Liver (tissue), 9 donors: Measurements from ENCODE around the gene TRIM56. TPM values are rescaled to one million over a fixed set of nuclear protein-coding genes. Genes with fewer than 3 reads are reported as not detected.
"Not testable (repeated sequence)": the region's sequence is repeated elsewhere in the genome, so short reads cannot be mapped to it uniquely, and the experiment has no call there.

ENCODE experiments used
- DNase-seq: peaks from one replicate; pipeline ENCODE4 v3.0.0-alpha.2; 2017; ENCODE audit warnings: low spot score
- H3K27ac ChIP-seq, 2 donors: one replicate each; pipeline ENCODE4 v1.7.0; 2013; ENCODE audit warnings: inconsistent platforms in 2 of 2, low read length in 2 of 2, control low read depth in 1 of 2, low read depth in 1 of 2, mild to moderate bottlenecking in 1 of 2
- H3K27me3 ChIP-seq, 4 donors: one replicate each; pipeline versions ENCODE4 v1.6.1 to v1.7.0; 2013; ENCODE audit warnings: low read length in 3 of 4, inconsistent platforms in 1 of 4, mild to moderate bottlenecking in 1 of 4, moderate library complexity in 1 of 4; ENCODE audit not compliant: control insufficient read depth in 4 of 4, insufficient read depth in 4 of 4
- H3K36me3 ChIP-seq, 4 donors: one replicate each; pipeline versions ENCODE4 v1.6.1 to v1.7.0; 2013; ENCODE audit warnings: low read length in 3 of 4, mild to moderate bottlenecking in 3 of 4, low read depth in 1 of 4, moderate library complexity in 1 of 4; ENCODE audit not compliant: control insufficient read depth in 4 of 4, insufficient read depth in 3 of 4
- H3K4me1 ChIP-seq, 4 donors: one replicate each; pipeline versions ENCODE4 v1.6.1 to v1.7.0; 2013; ENCODE audit warnings: low read length in 3 of 4, mild to moderate bottlenecking in 3 of 4, moderate library complexity in 1 of 4; ENCODE audit not compliant: control insufficient read depth in 4 of 4, insufficient read depth in 4 of 4
- H3K4me3 ChIP-seq, 3 donors: one replicate each; pipeline versions ENCODE4 v1.6.1 to v1.7.0; 2013; ENCODE audit warnings: low read length in 3 of 3, control low read depth in 1 of 3, low read depth in 1 of 3, mild to moderate bottlenecking in 1 of 3
- H3K9ac ChIP-seq, 2 donors: one replicate each; pipeline ENCODE4 v1.7.0; 2013; ENCODE audit warnings: low read length in 2 of 2, mild to moderate bottlenecking in 2 of 2, moderate library complexity in 2 of 2, control low read depth in 1 of 2, low read depth in 1 of 2
- H3K9me3 ChIP-seq, 4 donors: one replicate each; pipeline versions ENCODE4 v1.6.1 to v1.7.0; 2013; ENCODE audit warnings: low read length in 3 of 4; ENCODE audit not compliant: control insufficient read depth in 4 of 4
- FOXA2 ChIP-seq: IDR thresholded peaks from 2 replicates; pipeline ENCODE4 v1.6.1; 2016; ENCODE audit warnings: antibody characterized with exemption
- GABPA ChIP-seq, 2 donors: IDR thresholded peaks in 1 of 2; conservative IDR thresholded peaks in 1 of 2; 2 replicates each; pipeline ENCODE4 v1.6.1; 2016; ENCODE audit warnings: antibody characterized with exemption in 2 of 2, mild to moderate bottlenecking in 1 of 2, moderate library complexity in 1 of 2
- HNF4A ChIP-seq, 2 donors: conservative IDR thresholded peaks; 2 replicates each; pipeline ENCODE4 v1.6.1; 2016; ENCODE audit warnings: antibody characterized with exemption in 2 of 2, mild to moderate bottlenecking in 2 of 2
- HNF4G ChIP-seq: IDR thresholded peaks from 2 replicates; pipeline ENCODE4 v1.6.1; 2016; ENCODE audit warnings: antibody characterized with exemption
- NR2F2 ChIP-seq: IDR thresholded peaks from 2 replicates; pipeline ENCODE4 v1.6.1; 2016; ENCODE audit warnings: antibody characterized with exemption
- SP1 ChIP-seq: IDR thresholded peaks from 2 replicates; pipeline ENCODE4 v1.6.1; 2018; ENCODE audit warnings: antibody characterized with exemption, mild to moderate bottlenecking
- TAF1 ChIP-seq: conservative IDR thresholded peaks from 2 replicates; pipeline ENCODE4 v1.6.1; 2016; ENCODE audit warnings: antibody characterized with exemption, mild to moderate bottlenecking
- YY1 ChIP-seq: IDR thresholded peaks from 2 replicates; pipeline ENCODE4 v1.6.1; 2016; ENCODE audit warnings: antibody characterized with exemption, mild to moderate bottlenecking
- ZBTB33 ChIP-seq: IDR thresholded peaks from 2 replicates; pipeline ENCODE4 v1.6.1; 2016; ENCODE audit warnings: antibody characterized with exemption
- WGBS: extraction: QIAGEN DNeasy Blood & Tissue Kit; methylation state at CpG from one replicate; pipeline ENCODE4 v1.1.7; 2013; 5-methylcytosine and 5-hydroxymethylcytosine counted together
- polyA plus RNA-seq, 2 donors: library from polyadenylated mRNA; stranded (reverse) in 1 of 2; unstranded in 1 of 2; fragments of 200-250 nt in 1 of 2; fragments of >200 nt in 1 of 2; fragmentation: Nextera tagmentation in 1 of 2; extraction: Ambion mirVana in 1 of 2; gene quantifications; one replicate each; pipeline versions ENCODE4 v1.2.1 to v1.2.3, GENCODE V29; 2013 to 2015
- total RNA-seq, 2 donors: library from RNA; depleted of rRNA; stranded (reverse); fragments of >200 nt; gene quantifications; one replicate each; pipeline ENCODE4 v1.2.3, GENCODE V29; 2014
- TF ChIP-seq, protein P1 (sequence below): IDR thresholded peaks from 2 replicates; pipeline ENCODE4 v1.6.1; 2016; ENCODE audit warnings: antibody characterized with exemption
- TF ChIP-seq, protein P2 (sequence below): IDR thresholded peaks from 2 replicates; pipeline ENCODE4 v1.6.1; 2016; ENCODE audit warnings: antibody characterized with exemption
- donor health status: healthy.
- donor health status: healthy.
- donor health status: healthy.
- donor health status: healthy.
- donor health status: healthy.

Gene TRIM56
- total and polyA plus RNA-seq, 4 donors, result 4.8 to 15.6 (median 7.6) TPM

GRCh38 chr7:101132626-101133600 lies 47.6 kb downstream of the TRIM56 start:
- not testable (repeated sequence) for H3K27ac ChIP-seq, H3K4me1 ChIP-seq, H3K9me3 ChIP-seq, H3K4me3 ChIP-seq, DNase-seq, H3K27me3 ChIP-seq, H3K9ac ChIP-seq
- 81% methylated on average over 18 of the region's 18 CpGs for WGBS
- H3K36me3 ChIP-seq, result peaks cover 5 to 35% (median 25%) of the 10 kb centered on the region in 4 donors

- peak overlapping the region in 1 of 2 donors; percentile 5 for H3K27ac ChIP-seq
- no peak for DNase-seq
- H3K4me1 ChIP-seq, result peaks cover 0 to 6% (median under 1%) of the 10 kb centered on the region in 4 donors
- H3K4me3 ChIP-seq, result no peak overlapping the region
- H3K36me3 ChIP-seq, result peaks cover 5 to 35% (median 24%) of the 10 kb centered on the region in 4 donors
- TF ChIP-seq, protein P1, sequence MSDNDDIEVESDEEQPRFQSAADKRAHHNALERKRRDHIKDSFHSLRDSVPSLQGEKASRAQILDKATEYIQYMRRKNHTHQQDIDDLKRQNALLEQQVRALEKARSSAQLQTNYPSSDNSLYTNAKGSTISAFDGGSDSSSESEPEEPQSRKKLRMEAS, result no peak
- no peak for TF ChIP-seq SP1
- TF ChIP-seq, protein P2, sequence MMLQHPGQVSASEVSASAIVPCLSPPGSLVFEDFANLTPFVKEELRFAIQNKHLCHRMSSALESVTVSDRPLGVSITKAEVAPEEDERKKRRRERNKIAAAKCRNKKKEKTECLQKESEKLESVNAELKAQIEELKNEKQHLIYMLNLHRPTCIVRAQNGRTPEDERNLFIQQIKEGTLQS, result no peak
- TF ChIP-seq YY1, result no peak
- no peak for TF ChIP-seq HNF4G
- TF ChIP-seq NR2F2, result no peak
- TF ChIP-seq HNF4A (conservative IDR thresholded peaks at IDR 0.05), result no peak
- TF ChIP-seq ZBTB33, result no peak
- TF ChIP-seq GABPA (IDR thresholded peaks at IDR 0.05 in 1 of 2, conservative IDR thresholded peaks at IDR 0.05 in 1 of 2), result no peak
- no peak for TF ChIP-seq TAF1
- no peak overlapping the region for H3K9ac ChIP-seq
- no peaks in the 10 kb centered on the region for H3K9me3 ChIP-seq
- 87% methylated on average over 15 of the region's 15 CpGs for WGBS
- H3K27me3 ChIP-seq, result no peaks in the 10 kb centered on the region
Observed at GRCh38 chr7:101133621-101134398, 48.5 kb downstream of the TRIM56 start.

DNA sequence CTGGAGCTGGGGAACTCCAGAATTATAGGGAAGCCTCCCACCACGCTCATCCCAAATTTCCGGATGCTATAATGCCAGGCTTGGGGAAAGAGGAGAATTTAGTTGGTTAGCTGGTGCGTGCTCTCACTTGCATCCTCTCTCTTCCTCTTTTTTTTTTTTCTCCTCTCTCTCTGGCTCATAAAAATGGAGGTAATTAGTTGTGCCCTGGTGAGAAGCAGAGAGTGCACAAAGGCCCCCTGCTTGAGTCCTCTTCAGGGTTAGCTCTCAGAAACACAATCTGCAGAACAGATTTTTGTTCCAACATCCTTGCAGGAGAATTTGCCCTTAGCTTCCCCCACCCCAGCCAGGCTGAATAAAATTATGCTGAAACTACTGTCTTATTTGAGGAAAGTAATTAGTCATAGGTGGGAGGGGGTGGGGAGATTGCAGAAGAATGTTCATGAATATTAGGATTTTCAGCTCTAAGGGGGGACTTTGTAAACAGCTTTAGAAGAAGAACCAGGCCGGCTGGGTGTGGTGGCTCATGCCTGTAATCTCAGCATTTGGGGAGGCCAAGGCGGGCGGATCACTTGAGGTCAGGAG lies 49.2 kb downstream of the TRIM56 start:
- H3K9ac ChIP-seq, result no peak overlapping the region
- H3K27me3 ChIP-seq, result no peaks in the 10 kb centered on the region
- H3K27ac ChIP-seq, result peak overlapping the region in 1 of 2 donors; percentile 5
- H3K4me3 ChIP-seq, result no peak overlapping the region
- WGBS, result 88% methylated on average over 6 of the region's 6 CpGs
- H3K4me1 ChIP-seq, result peaks cover 0 to 6% (median under 1%) of the 10 kb centered on the region in 4 donors
- no peak for TF ChIP-seq YY1
- TF ChIP-seq FOXA2, result no peak
- no peak for TF ChIP-seq HNF4G
- TF ChIP-seq, protein P2, result no peak
- no peaks in the 10 kb centered on the region for H3K9me3 ChIP-seq
- DNase-seq, result no peak
- peaks cover 5 to 35% (median 24%) of the 10 kb centered on the region in 4 donors for H3K36me3 ChIP-seq
